GM19395 (cell line): ENCODE results near the gene PFDN6.

Source experiments
- ATAC-seq: cut with Tn5 transposase; IDR thresholded peaks from one replicate; pipeline ENCODE4 v1.9.1; 2021; ENCODE audit warnings: mild to moderate bottlenecking, moderate library complexity; ENCODE audit not compliant: unreplicated experiment

PFDN6 gene

DNA sequence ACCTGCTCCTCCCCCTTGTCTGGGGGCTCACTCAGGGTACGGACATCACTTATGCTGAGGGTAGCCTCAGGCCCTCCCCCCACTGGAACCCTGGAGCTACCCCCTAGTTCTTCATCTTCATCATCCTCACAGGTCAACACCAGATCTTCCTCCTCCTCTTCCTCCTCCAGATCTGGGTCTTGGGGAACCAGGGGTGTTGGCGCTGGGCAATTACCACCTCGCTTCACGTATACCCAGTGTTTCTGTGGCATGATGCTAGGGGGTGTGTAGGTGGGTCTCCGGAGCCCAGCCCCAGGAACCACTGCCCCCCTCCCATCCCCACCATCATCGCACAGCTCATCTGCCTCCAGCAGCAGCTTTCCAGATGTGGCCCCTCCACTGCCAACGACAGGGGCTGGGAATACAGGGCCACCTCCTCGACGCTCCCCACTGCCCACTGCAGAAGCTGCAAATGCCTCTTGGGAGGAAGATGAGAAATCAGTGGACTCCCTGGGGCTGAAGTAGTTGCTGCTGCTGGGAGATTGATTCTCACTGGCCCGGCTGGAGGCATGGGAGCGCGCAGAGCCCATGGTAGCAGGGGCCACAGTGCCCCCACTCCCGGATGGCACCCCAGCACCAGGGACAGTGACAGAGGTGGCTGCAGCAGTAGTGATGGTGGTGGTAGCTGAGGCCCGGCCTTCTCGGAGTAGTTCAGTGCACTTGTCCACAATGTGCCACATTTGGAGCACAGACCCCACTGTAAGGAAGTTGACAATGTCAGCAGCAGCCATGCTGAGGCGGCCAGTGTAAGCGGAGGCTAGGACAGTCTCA, 26.6 kb downstream of the PFDN6 start:
- ATAC-seq = no peak

- no peak for ATAC-seq
Measured at GRCh38 chr6:33316603-33317418, 27.4 kb downstream of the PFDN6 start.

GRCh38 chr6:33317419-33317668, 27.9 kb downstream of the PFDN6 start:
- ATAC-seq = no peak

- ATAC-seq = peak; percentile 52
Measured at GRCh38 chr6:33317669-33318425, 28.4 kb downstream of the PFDN6 start, which contains the start of gene ZBTB22. Gene ZBTB22, minus strand, starts transcription at chr6:33317744. Its CDS starts 828 bp downstream, at chr6:33316916.

- ATAC-seq = no peak
Measured at GRCh38 chr6:33318426-33319073, 29.1 kb downstream of the PFDN6 start.

- no peak for ATAC-seq
Measured at GRCh38 chr6:33319939-33320314, 30.5 kb downstream of the PFDN6 start.

- no peak for ATAC-seq
Measured at GRCh38 chr6:33320315-33321181, 31.1 kb downstream of the PFDN6 start.

GRCh38 chr6:33321227-33321626, 31.8 kb downstream of the PFDN6 start:
- no peak for ATAC-seq

GRCh38 chr6:33323623-33323948, 34.2 kb downstream of the PFDN6 start:
- ATAC-seq = peak; percentile 9

DNA sequence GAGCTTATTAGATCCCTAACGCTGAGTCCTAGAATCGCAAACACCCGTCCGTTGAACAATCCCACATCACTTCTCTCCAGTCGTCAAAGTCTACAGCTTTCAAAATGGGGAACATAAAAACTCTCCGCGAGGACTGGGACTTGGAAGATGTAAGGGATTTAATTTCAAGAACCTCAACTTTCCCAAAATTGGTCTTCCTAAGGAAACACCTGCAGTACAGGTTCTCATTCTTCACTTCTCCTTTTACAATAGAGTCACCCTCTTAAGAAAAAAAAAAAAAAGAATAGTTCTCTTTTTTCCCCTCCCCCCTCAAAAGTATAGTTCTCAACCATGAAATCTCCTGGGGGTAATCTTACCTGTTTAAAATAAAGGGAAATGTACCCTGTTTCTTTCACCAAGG, 34.7 kb downstream of the PFDN6 start:
- ATAC-seq = no peak

- ATAC-seq = no peak
Measured at GRCh38 chr6:33329058-33329457, 39.7 kb downstream of the PFDN6 start.

DNA sequence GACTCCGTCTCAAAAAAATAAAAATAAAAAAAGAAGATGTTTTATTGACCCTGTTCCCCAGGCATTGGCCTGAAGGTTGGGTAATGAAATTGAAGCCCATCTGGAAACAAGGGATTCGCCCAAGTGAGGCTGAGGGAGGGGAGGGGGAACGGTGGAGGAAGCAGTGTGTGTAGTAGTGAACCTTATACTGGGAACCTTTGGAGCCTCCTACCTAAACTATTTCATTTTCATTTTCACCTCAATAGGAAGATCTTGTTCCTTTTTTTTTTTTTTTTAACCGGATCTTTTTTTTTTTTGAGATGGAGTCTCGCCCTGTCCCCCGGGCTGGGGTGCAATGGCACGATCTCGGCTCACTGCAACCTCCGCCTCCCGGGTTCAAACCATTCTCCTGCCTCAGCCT, 41.3 kb downstream of the PFDN6 start:
- ATAC-seq = no peak

GRCh38 chr6:33333666-33334065, 44.3 kb downstream of the PFDN6 start:
- ATAC-seq = no peak

DNA sequence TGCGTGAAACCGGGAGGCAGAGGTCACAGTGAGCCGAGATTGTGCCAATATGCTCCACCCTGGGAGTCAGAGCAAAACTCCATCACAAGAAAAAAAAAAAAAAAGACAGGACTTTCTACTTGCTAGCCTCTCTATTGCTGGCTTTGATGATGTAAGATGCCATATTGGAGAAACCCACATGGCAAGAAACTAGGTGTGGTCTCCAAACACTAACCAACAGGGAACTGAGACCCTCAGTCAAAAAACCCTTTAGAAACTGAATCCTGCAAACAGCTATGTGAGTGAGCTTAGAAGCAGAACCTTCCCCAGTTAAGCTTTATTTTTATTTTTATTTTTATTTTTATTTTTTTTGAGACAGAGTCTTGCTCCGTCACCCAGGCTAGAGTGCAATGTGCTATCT, 46.5 kb downstream of the PFDN6 start:
- ATAC-seq = no peak

GRCh38 chr6:33336495-33336894, 47.1 kb downstream of the PFDN6 start:
- ATAC-seq = no peak

DNA sequence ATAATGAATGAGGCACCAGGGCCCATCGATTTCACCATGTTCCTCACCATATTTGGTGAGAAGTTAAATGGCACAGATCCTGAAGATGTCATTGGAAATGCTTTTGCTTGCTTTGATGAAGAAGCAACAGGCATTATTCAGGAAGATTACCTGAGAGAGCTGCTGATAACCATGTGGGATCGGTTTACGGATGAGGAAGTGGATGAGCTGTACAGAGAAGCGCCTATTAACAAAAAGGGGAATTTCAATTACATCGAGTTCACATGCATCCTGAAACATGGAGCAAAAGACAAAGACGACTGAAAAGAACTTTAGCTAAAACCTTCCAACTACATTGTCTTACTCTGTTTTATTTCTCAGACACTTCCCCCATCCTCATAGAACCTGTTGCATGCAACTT, 49.8 kb downstream of the PFDN6 start:
- no peak for ATAC-seq
